GM11168 (cell line): ENCODE measurements around the gene NHS.

Experiments used
- in situ Hi-C: fragments of 300-500 bp; cut with MboI; formaldehyde crosslinking; loops from one replicate; pipeline ENCODE4 v1.12.0; 2022; ENCODE audit warnings: low sequenced_read_pairs; ENCODE audit not compliant: unreplicated experiment

NHS gene

DNA sequence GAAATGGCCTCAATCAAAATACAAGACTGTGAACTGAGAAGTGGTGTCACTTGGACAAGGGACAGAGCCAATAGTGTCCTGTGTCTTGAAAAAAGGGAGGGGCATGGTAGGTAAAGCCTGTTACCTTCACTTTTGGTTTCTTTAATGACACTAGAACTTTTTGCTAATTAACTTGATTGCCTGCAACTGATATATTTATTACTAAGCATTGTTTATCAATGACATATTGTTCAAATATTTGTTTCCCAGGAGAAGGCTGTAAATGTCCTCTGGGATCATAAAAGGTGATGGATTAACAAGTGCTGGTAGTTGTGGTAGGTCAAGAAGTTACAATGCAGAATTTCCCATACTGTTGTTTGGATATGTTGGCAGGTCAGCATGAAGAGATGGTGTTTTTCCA lies 268.5 kb downstream of the NHS start:
- in situ Hi-C loops = no loop called here

DNA sequence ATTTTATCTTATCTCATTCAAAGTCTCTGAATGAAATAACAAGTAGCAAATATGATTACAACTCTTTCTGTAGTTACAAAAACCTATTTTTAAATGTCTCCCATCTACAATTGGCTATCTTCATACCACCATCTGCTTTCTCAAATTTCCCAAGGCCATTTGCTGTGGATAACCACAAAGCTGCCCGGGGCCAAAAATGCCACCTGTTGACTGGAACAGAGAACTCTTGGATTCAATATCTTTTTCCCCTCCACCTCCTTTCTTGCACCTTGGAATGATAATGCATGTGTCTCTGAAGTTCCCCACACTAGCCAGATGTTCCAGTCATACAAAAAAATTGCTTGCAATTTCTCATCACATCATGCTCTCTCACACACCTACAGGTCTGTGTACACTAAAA lies 269.0 kb downstream of the NHS start:
- in situ Hi-C loops = no loop called here

DNA sequence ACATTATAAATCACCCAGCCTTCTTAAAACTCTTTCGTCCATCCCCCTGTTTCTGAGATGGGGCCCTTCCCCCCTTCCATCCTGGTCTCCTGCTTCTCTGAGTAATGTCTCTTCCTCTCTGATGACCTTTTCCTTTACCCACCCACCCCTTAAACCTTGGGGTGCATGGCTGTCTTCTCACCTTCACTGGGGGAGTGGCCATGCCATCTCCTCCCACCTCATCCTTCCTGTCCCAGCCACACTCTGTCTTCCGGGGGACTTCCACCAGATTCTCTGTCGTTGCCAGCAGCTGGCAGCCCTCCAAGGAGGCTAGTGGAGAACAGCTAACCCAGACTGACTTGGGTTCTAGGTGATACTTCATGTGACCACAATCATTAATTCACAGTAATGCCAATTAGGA lies 279.1 kb downstream of the NHS start:
- in situ Hi-C loops = no loop called here

DNA sequence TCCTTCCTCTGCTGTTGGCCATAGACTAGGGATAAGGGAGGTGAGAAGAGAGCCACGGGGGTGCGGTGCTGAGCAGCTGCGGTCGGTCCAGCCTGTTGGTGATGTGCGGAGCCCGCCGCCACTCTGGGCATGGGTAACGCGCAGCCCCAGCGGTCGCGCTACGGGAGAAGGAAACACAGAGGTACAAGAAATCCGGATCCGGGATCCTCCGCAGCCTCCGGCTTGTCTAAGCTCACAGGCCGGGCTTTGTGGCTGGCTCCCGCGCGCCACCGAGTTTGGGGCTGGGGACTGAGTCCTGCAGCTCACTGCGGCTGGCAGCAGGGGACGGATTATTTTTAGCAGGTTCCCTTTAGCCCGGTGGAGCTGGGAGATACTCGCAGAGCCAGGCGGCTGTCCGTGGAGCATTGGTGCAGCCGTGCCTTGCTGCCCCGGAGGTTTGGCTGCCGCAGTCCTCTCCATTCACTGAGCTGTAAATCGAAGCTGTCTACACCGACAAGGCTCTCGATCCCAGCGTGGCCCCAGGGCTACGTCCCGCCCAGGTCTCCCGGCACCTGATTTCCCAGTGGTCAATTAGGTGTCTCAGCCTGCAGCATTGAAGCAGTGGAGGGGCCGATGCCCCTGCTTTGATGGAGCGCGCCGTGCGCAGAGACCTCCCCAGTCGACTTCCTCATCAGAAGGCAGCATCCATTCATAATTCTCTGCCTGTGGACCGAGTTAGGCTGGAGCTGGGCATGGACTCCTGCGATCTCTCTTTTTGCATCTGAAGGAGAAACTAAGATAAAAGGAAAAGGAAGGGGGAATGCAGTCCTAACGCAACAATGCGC lies 280.4 kb downstream of the NHS start:
- in situ Hi-C loops = no loop called here

DNA sequence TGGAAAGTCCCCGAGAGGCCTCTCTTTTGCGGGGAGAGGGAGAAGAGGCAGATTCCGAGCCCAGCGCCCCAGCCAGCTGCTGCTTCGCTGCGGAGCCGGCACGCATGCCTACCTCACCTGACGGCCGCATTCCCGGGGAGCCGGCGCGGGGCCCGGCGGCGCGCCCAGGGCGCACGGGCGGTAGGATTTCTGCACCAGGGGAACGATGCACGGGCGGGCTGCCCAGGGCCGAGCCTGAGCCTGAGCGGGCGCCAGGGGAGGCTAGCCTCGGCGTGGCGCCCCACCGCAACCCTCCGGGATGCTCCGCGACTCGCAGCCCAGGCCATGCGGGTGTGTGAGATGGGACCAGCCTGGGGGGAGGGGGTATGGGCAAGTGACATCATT lies 281.0 kb downstream of the NHS start:
- in situ Hi-C loops = no loop called here

DNA sequence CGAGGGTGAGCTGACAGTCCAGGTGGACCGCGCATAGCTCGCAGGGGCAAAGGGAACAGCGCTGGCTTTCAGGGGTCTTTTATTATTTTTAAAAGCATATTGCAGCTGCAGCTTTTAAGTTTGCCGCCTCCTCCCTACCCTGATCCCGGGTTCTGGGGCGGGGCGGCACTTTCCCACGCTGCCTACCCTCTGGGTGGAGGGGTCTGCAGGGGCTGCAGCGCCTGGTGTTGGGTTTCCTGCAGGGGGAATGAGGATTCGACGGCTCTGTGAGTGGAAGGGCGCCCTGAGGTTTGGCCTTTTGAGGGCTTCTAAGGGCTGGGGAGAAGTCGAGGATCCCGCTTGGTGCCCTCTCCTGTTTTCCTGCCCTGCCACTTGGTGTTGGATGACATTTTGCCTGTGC lies 281.6 kb downstream of the NHS start:
- in situ Hi-C loops = no loop called here

DNA sequence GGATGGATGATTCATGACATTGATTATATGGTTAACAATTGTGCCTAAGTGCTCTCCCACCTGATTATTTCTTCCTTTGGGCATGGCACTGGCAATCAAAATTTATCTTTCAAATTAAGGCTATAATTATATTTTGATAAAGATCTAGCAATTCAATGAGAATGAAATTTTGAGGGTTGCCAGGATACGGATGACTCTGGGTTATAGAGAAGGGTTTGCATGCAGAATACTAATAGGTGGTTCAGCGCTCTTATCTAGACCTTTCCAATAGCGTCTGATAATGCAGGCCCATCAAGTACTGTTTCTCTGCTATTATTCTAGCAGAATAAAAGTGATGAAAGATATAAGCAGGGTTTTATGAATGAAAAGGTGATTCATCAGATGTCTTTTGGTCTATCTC lies 287.4 kb downstream of the NHS start:
- in situ Hi-C loops = no loop called here

DNA sequence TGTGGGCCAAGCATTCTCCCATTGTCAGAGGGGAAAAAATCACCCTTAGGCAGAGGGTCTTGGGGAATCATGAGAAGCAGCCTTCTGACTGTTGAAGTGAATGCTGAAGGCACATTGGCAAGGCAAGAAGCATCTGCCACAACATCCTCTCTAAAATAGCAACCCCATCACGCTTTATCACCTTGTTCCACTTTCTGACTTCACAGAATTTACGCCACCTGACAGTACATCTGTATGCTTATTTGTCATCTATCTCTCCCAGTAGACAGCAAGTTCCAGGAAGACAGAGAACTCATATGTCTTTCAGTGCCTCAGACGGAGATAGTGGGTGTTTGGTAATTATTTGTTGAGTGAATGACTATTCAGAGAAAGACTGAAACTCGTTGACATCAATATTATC lies 293.9 kb downstream of the NHS start:
- in situ Hi-C loops = no loop called here

DNA sequence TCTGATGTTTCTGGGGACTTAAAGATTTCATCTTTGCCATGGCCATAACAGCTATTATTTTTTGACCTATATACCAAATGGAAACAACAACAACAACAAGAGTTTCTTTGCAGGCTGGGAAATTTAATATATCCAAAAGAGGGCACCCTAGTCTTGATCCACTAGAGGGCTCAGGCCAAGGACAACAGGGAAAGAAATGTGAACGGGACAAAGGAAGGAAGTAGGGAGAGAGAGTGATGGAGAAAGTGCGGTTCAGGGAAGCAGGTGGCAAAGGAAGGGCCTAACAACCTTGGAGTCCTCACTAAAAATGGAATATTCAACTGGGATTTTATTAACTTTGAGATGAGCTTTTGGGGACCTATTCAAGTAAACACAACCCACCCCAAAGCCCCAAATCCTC lies 294.5 kb downstream of the NHS start:
- in situ Hi-C loops = no loop called here

DNA sequence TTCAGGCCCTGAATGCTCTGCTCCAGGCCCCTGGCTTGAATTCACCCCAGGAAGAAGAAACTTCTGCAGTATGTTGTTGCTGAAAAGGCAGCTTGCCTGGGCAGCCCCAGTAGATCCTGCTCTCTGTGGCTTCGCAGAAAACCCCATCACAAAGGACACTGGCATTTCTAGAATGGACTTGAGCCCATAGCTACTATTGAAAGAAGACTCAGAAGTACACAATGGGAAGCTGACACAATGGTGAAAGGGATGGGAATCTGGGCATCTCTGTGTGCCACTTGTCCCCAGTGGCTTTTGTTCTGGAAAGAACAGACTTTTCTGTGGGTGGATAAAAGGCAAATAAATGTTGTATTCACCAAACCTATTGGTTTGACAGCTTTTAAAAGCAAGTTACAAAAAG lies 294.9 kb downstream of the NHS start:
- in situ Hi-C loops = no loop called here

DNA sequence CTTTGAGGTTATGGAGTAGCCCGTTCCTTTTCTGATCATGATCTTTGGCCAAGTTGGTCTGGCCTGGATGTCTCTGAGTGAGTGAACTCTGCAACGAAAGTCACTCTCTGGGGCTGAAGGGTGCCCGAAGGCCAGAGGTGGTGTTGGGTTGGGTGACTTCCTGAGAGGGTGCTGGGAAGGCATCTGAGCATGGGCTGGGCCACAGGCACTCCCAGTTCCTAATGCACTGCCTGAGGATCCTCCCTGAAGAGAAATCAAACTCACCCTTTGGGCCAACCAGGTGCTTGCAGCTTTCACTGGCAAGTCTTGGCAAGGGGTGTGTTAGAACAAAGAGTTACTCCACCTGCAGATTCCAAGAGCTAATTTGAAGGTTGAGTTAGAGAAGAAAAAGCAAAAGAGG lies 295.9 kb downstream of the NHS start:
- in situ Hi-C loops = no loop called here

DNA sequence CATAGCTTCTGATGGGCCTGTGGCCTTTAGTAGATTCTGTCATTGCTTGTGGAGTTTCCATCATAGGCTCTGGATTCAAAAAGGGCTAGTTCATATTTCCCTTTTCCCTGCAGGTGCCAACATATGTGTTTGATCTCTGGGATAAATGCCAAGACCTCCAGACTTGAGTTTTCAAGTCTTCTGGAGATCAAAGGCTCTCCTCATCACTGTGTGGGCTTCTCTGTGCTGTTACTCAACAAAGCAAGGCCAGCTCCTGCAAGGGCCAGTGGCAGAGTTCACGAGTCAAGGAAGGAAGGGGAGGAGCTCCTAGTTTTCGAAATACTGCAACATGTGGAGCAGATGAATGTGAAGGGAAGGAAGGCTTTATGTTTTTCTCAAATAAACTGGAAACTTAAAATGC lies 299.6 kb downstream of the NHS start:
- in situ Hi-C loops = no loop called here

DNA sequence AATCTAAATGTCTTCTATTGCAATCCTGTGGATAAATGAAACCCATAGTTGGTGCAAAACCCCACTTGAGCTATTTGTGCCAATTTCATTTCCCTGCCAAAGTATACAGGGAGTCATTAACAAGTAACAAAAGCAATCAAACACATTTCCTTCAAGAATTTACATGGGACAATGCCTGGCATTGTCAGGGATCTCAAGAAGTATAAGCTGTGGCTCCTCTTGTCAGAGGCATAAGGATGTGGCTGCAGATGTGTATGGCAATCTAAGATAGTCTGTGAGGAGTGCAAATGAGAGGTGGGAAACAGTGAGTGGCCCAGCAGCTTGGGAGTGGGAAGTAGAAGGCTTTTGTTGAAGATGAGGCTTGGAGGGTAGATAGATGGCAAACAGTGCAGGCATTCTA lies 304.3 kb downstream of the NHS start:
- in situ Hi-C loops = no loop called here

DNA sequence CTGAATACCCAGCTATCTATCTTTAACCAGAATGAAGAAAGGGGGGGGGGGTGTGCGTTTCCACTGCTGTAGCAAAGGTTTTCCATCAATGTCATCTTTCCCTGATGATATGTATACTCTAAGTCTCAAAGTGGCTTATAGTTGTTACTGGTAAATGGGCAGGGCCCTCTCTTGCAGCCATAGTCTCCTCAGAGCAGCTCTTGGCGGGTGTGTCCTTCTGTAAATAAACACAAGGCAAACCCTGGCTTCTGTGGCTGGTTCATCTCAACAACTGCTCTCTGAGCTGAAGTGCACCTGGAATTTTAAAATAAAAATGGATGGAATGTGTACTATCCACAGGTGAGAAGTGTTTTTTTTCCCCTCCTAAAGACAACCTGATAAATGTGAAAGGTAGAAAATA lies 304.8 kb downstream of the NHS start:
- in situ Hi-C loops = loop anchor here (5.0 kb wide), 1 partner anchor 573 kb away; no protein-coding TSS in a partner anchor

DNA sequence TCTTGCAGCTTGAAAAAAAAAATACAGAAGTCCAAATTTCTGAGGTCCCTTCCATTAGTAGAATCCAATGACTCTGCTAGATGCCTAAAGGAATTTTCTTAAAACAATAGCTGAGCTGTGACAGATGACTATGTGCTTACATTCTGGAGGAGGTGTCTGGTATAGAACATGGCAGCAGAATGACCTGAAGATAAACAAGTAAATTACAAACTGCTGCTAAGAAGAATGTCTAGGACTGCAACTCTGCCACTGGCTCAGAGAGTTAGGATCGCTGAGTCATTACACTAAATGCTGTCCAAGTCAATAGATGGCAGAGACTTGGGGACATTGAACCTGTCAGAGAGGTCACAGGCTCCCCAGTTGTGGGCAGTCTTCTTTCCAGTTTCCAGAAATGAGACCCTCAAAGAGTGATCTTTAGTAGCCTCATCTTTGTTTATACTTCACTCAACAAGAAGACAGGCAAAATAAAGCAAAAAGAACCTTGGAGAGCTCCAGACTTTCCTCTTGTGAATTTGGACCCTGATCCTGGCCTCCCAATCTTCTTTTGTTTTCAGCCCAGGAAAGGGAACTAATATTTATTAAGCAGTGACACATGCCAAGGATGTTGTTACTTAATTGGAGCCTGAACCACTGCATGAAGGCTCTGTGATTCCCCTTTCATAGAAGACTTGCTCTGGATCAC lies 305.9 kb downstream of the NHS start:
- in situ Hi-C loops = loop anchor here (5.0 kb wide), 1 partner anchor 574 kb away; no protein-coding TSS in a partner anchor

DNA sequence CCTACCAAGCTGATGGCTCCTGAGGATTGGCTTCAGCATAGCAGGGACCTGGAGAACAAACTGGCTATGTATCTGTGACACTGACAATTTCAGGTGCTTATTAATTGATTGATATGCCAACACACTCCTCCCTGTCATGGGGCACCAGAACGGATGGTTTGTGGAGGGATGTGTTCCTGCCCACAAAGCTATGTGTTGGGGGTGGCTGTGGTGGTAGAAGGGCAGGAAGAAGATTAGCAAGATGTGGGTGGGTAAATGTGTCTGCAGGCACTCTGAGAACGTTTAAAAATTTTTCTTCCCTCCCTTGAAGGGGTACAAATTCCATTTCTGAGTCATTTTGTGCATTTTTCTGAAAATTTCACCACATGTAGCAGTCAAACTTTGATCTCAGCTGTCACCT lies 307.3 kb downstream of the NHS start:
- in situ Hi-C loops = loop anchor here (5.0 kb wide), 1 partner anchor 575 kb away; no protein-coding TSS in a partner anchor

DNA sequence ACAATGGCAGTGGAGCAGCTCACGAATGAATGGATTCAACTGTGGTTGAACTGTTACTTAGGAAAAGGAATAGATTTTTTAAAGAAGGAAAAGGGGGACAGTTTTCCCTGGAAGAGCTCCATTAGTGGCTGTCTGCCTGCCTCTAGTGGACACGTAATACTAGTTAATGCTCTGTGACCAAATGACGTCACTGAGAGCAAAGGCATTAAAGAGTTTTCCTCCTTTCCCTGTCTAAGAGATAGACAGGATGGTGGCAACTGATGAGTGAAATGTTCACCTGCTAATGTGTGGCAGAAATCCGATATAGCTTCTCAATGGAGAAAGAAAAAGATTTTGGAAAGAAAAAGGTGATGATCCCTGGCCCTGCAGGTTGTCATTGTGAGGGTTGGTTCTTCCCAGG lies 310.0 kb downstream of the NHS start:
- in situ Hi-C loops = no loop called here

DNA sequence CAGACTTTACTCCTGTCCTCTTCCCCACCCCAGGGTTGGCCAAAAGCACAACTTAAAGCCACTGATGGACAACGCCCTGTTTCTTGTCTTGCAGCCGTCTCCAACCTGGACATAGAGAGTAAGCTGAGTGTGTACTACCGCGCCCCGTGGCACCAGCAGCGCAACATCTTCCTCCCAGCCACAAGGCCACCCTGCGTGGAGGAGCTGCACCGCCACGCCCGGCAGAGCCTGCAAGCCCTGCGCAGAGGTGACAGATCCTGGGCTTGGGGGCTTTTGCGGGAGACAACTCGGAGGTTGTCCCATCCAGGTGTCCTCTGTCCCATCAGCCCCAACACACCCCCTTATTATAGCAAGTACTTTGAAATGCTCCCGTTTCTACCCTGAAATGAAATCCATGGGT lies 312.6 kb downstream of the NHS start:
- in situ Hi-C loops = no loop called here

DNA sequence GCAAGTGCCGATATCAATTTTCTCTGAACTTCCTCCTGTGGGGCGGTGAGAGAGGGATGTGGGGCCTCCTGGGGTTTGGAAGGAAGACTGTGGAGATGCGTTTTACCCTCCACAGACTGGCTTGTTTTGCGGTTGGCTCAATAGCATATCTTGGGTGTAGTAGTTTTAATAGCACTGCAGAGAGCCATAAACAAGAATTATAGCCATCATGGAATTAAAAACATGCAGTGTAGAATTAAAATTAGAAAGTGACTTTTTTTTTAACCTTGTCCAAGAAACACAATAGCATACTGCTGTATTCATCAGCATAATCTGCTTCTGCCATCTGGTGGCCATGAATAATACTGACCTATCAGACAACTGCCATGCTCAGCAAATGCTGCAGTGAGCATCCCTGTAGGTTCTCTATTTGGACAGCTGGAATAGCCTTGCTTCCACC lies 315.0 kb downstream of the NHS start:
- in situ Hi-C loops = no loop called here

DNA sequence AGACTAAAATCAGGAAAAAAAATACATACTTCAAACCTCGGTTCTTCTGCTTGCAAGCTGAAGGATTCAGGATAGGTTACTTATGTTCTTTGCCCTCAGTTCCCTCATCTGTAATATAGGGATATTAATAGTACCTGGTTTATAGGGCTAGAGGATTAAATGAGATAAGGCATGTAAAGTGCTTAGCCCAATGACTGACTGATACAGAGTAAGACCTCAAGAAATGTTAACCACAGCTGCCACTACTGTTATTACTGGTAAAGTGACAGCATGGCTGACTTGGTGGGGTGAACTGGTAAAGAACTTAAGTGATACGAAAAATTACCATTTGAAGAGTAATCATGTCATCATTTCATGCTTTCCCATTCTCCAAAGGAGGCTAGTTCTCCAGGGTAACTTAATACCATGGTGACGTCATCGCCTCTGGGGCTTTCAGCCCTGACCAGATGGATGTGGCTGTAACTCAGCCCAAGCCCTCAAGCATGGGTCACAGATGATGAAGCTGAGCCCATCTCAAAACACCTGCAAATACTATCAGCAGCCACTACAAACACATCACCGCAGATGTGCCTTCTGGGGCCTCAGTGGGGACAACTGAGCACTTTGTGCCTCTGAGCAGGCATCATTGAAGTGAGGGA lies 317.8 kb downstream of the NHS start:
- in situ Hi-C loops = no loop called here

DNA sequence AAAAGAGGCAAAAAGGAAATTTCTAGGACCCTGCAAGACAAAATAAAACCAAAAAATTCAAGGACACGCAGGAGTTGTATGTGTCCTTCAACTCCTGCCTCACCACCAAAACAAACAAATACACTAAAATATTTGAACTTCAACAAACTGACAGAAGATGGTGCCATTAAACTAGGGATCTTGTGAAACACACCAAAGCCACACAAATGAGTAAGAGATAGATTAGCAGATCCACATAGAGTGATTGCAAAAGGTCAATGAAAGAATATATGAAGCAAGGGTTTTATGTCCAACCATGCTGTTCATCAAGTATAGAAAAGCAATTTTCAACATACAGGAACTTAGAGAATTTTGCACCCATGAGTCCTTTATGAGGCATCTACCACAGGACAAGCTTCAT lies 322.2 kb downstream of the NHS start:
- in situ Hi-C loops = no loop called here
